ENCODE data around the gene PLCXD1. TPM values are rescaled to one million over a fixed set of nuclear protein-coding genes. Genes with fewer than 3 reads are reported as not detected.

Gene PLCXD1
- total RNA-seq, 2 donors from 2014 or later = 12.9 to 20.8 TPM

DNA sequence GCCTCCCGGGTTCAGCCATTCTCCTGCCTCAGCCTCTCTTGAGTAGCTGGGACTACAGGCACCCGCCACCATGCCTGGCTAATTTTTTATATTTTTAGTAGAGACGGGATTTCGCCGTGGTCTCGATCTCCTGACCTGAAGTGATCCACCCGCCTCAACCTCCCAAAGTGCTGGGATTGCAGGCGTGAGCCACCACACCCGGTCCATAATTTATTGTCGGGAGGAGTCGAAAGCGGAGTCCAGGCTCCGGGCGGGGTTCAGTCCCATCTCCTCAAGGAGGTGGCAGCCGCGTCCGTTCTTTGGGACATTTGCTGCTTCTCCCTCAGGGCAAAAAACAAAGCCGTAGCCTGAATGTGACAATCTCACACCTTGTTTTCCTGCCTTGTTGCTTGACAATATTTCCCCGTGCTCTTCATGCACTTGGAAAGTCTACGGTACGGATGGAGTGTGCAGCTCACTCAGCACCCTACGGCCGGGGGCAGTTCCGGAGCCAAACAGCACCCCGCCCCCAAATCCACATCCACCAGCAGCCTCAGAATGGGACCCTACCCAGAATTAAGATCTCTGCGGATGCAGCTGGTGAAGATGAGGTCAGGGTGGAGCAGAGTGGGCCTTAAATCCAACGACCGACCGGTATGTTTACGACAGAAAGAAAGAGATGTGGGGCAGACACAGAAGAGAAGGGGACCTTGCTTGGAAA lies 27.8 kb downstream of the PLCXD1 start:
- Histone ChIP-seq H3K36me3 (peaks cover 9 to 15% of the 10 kb centered on the region in 2 donors), H3K4me3 (no peak overlapping the region), H3K4me1 (replicated peaks) (no peaks in the 10 kb centered on the region), H3K9me3 (no peaks in the 10 kb centered on the region), H3K27ac (no peak overlapping the region), H3K27me3 (replicated peaks; ENCODE audit: insufficient read depth) (no peaks in the 10 kb centered on the region)
- intact Hi-C loops (cut with DNase I) = no loop called here
- TF ChIP-seq, protein P1, sequence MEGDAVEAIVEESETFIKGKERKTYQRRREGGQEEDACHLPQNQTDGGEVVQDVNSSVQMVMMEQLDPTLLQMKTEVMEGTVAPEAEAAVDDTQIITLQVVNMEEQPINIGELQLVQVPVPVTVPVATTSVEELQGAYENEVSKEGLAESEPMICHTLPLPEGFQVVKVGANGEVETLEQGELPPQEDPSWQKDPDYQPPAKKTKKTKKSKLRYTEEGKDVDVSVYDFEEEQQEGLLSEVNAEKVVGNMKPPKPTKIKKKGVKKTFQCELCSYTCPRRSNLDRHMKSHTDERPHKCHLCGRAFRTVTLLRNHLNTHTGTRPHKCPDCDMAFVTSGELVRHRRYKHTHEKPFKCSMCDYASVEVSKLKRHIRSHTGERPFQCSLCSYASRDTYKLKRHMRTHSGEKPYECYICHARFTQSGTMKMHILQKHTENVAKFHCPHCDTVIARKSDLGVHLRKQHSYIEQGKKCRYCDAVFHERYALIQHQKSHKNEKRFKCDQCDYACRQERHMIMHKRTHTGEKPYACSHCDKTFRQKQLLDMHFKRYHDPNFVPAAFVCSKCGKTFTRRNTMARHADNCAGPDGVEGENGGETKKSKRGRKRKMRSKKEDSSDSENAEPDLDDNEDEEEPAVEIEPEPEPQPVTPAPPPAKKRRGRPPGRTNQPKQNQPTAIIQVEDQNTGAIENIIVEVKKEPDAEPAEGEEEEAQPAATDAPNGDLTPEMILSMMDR (IDR thresholded peaks at IDR 0.05) = no peak
- TF ChIP-seq POLR2AphosphoS5 (IDR thresholded peaks at IDR 0.05) (no peak), POLR2A (IDR thresholded peaks at IDR 0.05) (no peak)
- WGBS = 94% methylated on average over 30 of the region's 30 CpGs
- DNase-seq (ENCODE audit: low spot score) = no peak

DNA sequence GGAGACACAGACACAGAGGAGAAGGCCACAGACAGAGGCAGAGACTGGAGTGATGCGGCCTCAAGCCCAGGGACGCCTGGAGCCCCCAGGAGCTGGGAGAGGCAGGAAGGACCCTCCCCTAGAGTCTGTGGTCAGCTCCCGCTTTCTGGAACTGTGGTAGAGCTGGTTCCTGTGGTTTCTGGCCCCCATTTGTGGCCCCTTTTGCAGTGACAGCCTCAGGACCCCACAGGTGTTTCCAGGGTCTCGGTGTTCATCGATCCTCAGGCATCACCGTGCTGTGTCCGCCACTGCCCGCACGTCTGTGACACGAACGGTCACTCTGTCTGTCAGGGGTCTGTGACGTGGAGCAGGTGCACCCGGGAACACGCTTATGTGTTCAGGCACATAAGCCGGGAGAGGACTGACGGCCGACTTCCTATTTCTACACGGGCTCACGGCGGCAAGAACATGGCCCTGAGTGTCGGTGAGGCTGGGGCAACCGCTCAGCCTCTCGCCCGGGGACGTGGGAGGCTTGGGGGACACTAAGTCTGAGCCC lies 29.5 kb downstream of the PLCXD1 start:
- H3K4me3 ChIP-seq = no peak overlapping the region
- intact Hi-C loops (cut with DNase I) = no loop called here
- no peaks in the 10 kb centered on the region for H3K4me1 ChIP-seq (replicated peaks)
- no peaks in the 10 kb centered on the region for H3K9me3 ChIP-seq
- no peaks in the 10 kb centered on the region for H3K27me3 ChIP-seq (replicated peaks; ENCODE audit: insufficient read depth)
- TF ChIP-seq, protein P1 (IDR thresholded peaks at IDR 0.05) = no peak
- TF ChIP-seq POLR2AphosphoS5 (IDR thresholded peaks at IDR 0.05) (no peak), POLR2A (IDR thresholded peaks at IDR 0.05) (no peak)
- peaks cover 9 to 15% of the 10 kb centered on the region in 2 donors for H3K36me3 ChIP-seq
- no peak overlapping the region for H3K27ac ChIP-seq
- DNase-seq (ENCODE audit: low spot score) = no peak
- WGBS = 94% methylated on average over 20 of the region's 25 CpGs

DNA sequence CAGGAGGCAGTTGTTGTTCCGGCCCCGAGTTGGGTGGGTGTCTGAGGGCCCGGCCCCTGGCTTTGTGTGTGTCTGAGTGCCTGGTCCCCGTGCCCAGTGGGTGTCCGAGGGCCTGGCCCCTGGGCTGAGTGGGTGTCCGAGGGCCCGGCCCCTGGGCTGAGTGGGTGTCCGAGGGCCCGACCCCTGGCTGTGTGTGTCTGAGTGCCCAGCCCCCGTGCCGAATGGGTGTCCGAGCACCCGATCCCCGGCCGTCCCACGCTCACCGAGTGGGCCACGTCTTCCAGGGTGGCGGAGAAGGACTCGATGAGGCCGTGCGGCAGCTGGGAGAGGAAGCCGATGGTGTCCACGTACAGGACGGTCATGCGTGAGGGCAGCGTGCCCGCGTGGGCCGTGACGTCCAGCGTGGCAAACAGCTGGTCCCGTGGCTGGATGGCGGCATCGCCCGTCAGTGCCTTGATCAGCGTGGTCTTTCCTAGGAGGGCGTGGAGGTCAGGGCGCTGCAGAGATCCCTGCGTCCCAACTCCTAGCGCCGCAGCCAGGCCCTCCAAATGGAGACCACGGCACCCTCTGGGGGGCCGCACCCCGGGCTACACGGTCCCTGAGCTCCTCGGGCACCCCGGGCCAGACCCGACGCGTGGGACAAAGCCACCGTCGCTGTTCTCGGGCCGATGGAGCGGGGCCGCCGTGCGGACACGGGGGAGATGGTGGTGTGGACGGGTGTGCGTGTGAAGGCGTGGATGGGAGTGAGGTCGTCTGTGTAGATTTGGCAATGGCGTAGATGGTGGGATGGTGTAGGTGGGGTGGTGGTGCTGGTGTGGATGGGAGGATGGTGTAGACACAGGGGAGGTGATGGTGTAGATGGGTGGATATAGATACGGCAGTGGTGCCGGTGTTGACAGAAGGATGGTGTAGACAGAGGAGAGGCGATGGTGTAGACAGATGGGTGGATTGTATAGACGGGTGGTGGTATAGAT lies 30.3 kb downstream of the PLCXD1 start:
- peaks cover 9 to 15% of the 10 kb centered on the region in 2 donors for H3K36me3 ChIP-seq
- H3K27ac ChIP-seq = no peak overlapping the region
- TF ChIP-seq POLR2AphosphoS5 (IDR thresholded peaks at IDR 0.05) (no peak), POLR2A (IDR thresholded peaks at IDR 0.05) (no peak)
- TF ChIP-seq, protein P1 (IDR thresholded peaks at IDR 0.05) = no peak
- no peaks in the 10 kb centered on the region for H3K9me3 ChIP-seq
- no peak for DNase-seq (ENCODE audit: low spot score)
- no peaks in the 10 kb centered on the region for H3K27me3 ChIP-seq (replicated peaks; ENCODE audit: insufficient read depth)
- no peaks in the 10 kb centered on the region for H3K4me1 ChIP-seq (replicated peaks)
- no peak overlapping the region for H3K4me3 ChIP-seq
- intact Hi-C loops (cut with DNase I) = no loop called here
- 97% methylated on average over 66 of the region's 69 CpGs for WGBS

- TF ChIP-seq, protein P1 (IDR thresholded peaks at IDR 0.05) = no peak
- TF ChIP-seq POLR2A (IDR thresholded peaks at IDR 0.05) = no peak
- TF ChIP-seq POLR2AphosphoS5 (IDR thresholded peaks at IDR 0.05) = no peak
- no peaks in the 10 kb centered on the region for H3K9me3 ChIP-seq
- intact Hi-C loops (cut with DNase I) = no loop called here
- H3K36me3 ChIP-seq = peaks cover 5 to 7% of the 10 kb centered on the region in 2 donors
- no peaks in the 10 kb centered on the region for H3K4me1 ChIP-seq (replicated peaks)
- 93% methylated on average over 53 of the region's 54 CpGs for WGBS
- no peak overlapping the region for H3K27ac ChIP-seq
- no peak overlapping the region for H3K4me3 ChIP-seq
- DNase-seq (ENCODE audit: low spot score) = no peak
- no peaks in the 10 kb centered on the region for H3K27me3 ChIP-seq (replicated peaks; ENCODE audit: insufficient read depth)
Observed at GRCh38 chrX:312621-313331, 31.6 kb downstream of the PLCXD1 start.

All from prostate gland (tissue), 2 donors.